ENCODE results near the gene LPIN1.
"Not testable (repeated sequence)": the region's sequence is repeated elsewhere in the genome, so short reads cannot be mapped to it uniquely, and the experiment has no call there.

The LPIN1 gene

GRCh38 chr2:11842336-11842735 lies 95.9 kb downstream of the LPIN1 start:
- no peak for DNase-seq

GRCh38 chr2:11844798-11845197 lies 98.4 kb downstream of the LPIN1 start:
- not testable (repeated sequence) for DNase-seq

GRCh38 chr2:11847935-11848334 lies 101.5 kb downstream of the LPIN1 start:
- DNase-seq, result not testable (repeated sequence)

GRCh38 chr2:11850082-11850481 lies 103.7 kb downstream of the LPIN1 start:
- no peak for DNase-seq

GRCh38 chr2:11852526-11853196 lies 106.2 kb downstream of the LPIN1 start:
- no peak for DNase-seq

- DNase-seq, result no peak
These were observed 106.8 kb downstream of the LPIN1 start for GRCh38 chr2:11853197-11853588.

GRCh38 chr2:11855064-11855760 lies 108.8 kb downstream of the LPIN1 start:
- no peak for DNase-seq

- DNase-seq, result no peak
These were observed 109.7 kb downstream of the LPIN1 start for GRCh38 chr2:11856095-11856494.

GRCh38 chr2:11858883-11859282 lies 112.5 kb downstream of the LPIN1 start:
- DNase-seq, result no peak

- not testable (repeated sequence) for DNase-seq
These were observed 113.5 kb downstream of the LPIN1 start for GRCh38 chr2:11859975-11860374.

GRCh38 chr2:11861044-11861443 lies 114.6 kb downstream of the LPIN1 start:
- no peak for DNase-seq

GRCh38 chr2:11862049-11862448 lies 115.6 kb downstream of the LPIN1 start:
- no peak for DNase-seq

- no peak for DNase-seq
These were observed 116.7 kb downstream of the LPIN1 start for GRCh38 chr2:11863103-11863502.

- peak; percentile 30 to 75 for DNase-seq
These were observed 117.3 kb downstream of the LPIN1 start for GRCh38 chr2:11863513-11864328.

- DNase-seq, result no peak
These were observed 118.3 kb downstream of the LPIN1 start for GRCh38 chr2:11864724-11865123.

- DNase-seq, result no peak
These were observed 118.9 kb downstream of the LPIN1 start for GRCh38 chr2:11865378-11865777.

GRCh38 chr2:11865805-11866204 lies 119.4 kb downstream of the LPIN1 start:
- DNase-seq, result no peak

- no peak for DNase-seq
These were observed 120.2 kb downstream of the LPIN1 start for GRCh38 chr2:11866358-11867335.

- DNase-seq, result no peak
These were observed 121.5 kb downstream of the LPIN1 start for GRCh38 chr2:11867926-11868325.

GRCh38 chr2:11869391-11869991 lies 123.1 kb downstream of the LPIN1 start:
- DNase-seq, result no peak

GRCh38 chr2:11870064-11870463 lies 123.6 kb downstream of the LPIN1 start:
- DNase-seq, result no peak

GRCh38 chr2:11870584-11870983 lies 124.2 kb downstream of the LPIN1 start:
- no peak for DNase-seq
